MM.1S (cell line): Measurements from ENCODE around the gene CCNYL1.
"Not testable (repeated sequence)": the region's sequence is repeated elsewhere in the genome, so short reads cannot be mapped to it uniquely, and the experiment has no call there.

Experiments
- DNase-seq: peaks from one replicate; pipeline ENCODE4 v3.0.0-alpha.2; 2015
- H2AFZ ChIP-seq: fragments of 300-600 bp; sonication (generic); 2 replicates; pipeline ENCODE4 v1.6.0; 2016; ENCODE audit warnings: antibody characterized with exemption, low read length
- H3F3A ChIP-seq: fragments of 300-600 bp; sonication (generic); 2 replicates; pipeline ENCODE4 v1.6.1; 2016; ENCODE audit warnings: mild to moderate bottlenecking, antibody characterized with exemption, low read length, moderate library complexity, mixed read lengths; ENCODE audit not compliant: insufficient read depth
- H3K27ac ChIP-seq: fragments of 300-600 bp; sonication (generic); 2 replicates; pipeline ENCODE4 v1.5.1; 2016; ENCODE audit warnings: mild to moderate bottlenecking, low read length
- H3K27me3 ChIP-seq: fragments of 300-600 bp; sonication (generic); replicated peaks from 2 replicates; pipeline ENCODE4 v1.6.0; 2016; ENCODE audit warnings: low read length; ENCODE audit not compliant: insufficient read depth
- H3K36me3 ChIP-seq: fragments of 300-600 bp; sonication (generic); replicated peaks from 2 replicates; pipeline ENCODE4 v1.6.1; 2016; ENCODE audit warnings: mild to moderate bottlenecking, low read length, mixed read lengths; ENCODE audit not compliant: insufficient read depth
- H3K4me1 ChIP-seq: fragments of 300-600 bp; sonication (generic); 2 replicates; pipeline ENCODE4 v1.6.1; 2016; ENCODE audit warnings: low read length, mixed read lengths
- H3K4me2 ChIP-seq: fragments of 300-600 bp; sonication (generic); 2 replicates; pipeline ENCODE4 v1.6.0; 2016; ENCODE audit warnings: low read depth, low read length
- H3K4me3 ChIP-seq: fragments of 300-600 bp; sonication (generic); 2 replicates; pipeline ENCODE4 v1.5.1; 2016; ENCODE audit warnings: low read length, mixed read lengths
- H3K79me2 ChIP-seq: fragments of 300-600 bp; sonication (generic); 2 replicates; pipeline ENCODE4 v1.6.1; 2016; ENCODE audit warnings: mixed run types, low read length, mixed read lengths
- H3K9ac ChIP-seq: fragments of 300-600 bp; sonication (generic); 2 replicates; pipeline ENCODE4 v1.6.1; 2016; ENCODE audit warnings: low read length, mixed read lengths
- H3K9me2 ChIP-seq: fragments of 300-600 bp; sonication (generic); replicated peaks from 2 replicates; pipeline ENCODE4 v1.6.1; 2016; ENCODE audit warnings: mild to moderate bottlenecking, low read length, mixed read lengths; ENCODE audit not compliant: insufficient read depth
- H3K9me3 ChIP-seq: fragments of 300-600 bp; sonication (generic); replicated peaks from 2 replicates; pipeline ENCODE4 v1.6.1; 2016; ENCODE audit warnings: mild to moderate bottlenecking, low read length, mixed read lengths; ENCODE audit not compliant: insufficient read depth
- H4K20me1 ChIP-seq: fragments of 300-600 bp; sonication (generic); 2 replicates; pipeline ENCODE4 v1.6.1; 2016; ENCODE audit warnings: mild to moderate bottlenecking, low read length, moderate library complexity, mixed read lengths; ENCODE audit not compliant: insufficient read depth
- CTCF ChIP-seq: fragments of 300-600 bp; sonication (generic); IDR thresholded peaks from 2 replicates; pipeline ENCODE4 v1.5.1; 2016; ENCODE audit warnings: antibody characterized with exemption, low read length, mixed read lengths
- EZH2 ChIP-seq: fragments of 300-600 bp; sonication (generic); optimal IDR thresholded peaks from 2 replicates; pipeline ENCODE3; 2017; ENCODE audit warnings: low read depth, mild to moderate bottlenecking, antibody characterized with exemption, low read length, mixed read lengths
- EZH2phosphoT487 ChIP-seq: fragments of 300-600 bp; sonication (generic); IDR thresholded peaks from 2 replicates; pipeline ENCODE4 v1.6.1; 2018; ENCODE audit warnings: antibody characterized with exemption, low read length

The CCNYL1 gene

DNA sequence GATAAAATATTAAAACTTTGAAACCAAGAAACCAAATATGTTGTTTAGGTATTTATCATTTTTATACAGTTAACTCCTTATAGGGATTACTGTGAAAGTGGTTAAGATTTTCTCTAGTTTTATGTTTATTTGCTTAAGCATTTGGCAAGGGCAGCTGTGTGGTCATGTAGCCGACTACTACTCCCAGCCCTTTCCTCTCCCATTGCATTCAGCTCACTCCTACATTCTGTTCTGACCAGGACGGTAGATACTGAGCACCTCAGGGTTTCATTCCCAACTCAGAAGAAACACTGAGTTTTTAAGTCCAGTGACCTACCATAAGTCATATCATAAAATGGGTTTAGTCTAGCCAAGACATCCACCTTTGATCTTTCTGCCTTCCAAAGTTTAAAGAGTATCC is 38.4 kb downstream of the CCNYL1 start:
- no peaks in the 10 kb centered on the region for H3K9me3 ChIP-seq
- no peak overlapping the region for H3K4me2 ChIP-seq
- no peak overlapping the region for H3K27ac ChIP-seq
- no peaks in the 10 kb centered on the region for H3K9me2 ChIP-seq
- H3F3A ChIP-seq: no peaks in the 10 kb centered on the region
- no peaks in the 10 kb centered on the region for H4K20me1 ChIP-seq
- H3K4me1 ChIP-seq: no peaks in the 10 kb centered on the region
- H3K4me3 ChIP-seq: no peak overlapping the region
- no peaks in the 10 kb centered on the region for H3K36me3 ChIP-seq
- no peak overlapping the region for H2AFZ ChIP-seq
- H3K9ac ChIP-seq: no peak overlapping the region
- TF ChIP-seq CTCF: no peak
- no peak for TF ChIP-seq EZH2phosphoT487
- TF ChIP-seq EZH2: no peak
- no peak for DNase-seq
- H3K79me2 ChIP-seq: no peaks in the 10 kb centered on the region
- H3K27me3 ChIP-seq: no peaks in the 10 kb centered on the region

DNA sequence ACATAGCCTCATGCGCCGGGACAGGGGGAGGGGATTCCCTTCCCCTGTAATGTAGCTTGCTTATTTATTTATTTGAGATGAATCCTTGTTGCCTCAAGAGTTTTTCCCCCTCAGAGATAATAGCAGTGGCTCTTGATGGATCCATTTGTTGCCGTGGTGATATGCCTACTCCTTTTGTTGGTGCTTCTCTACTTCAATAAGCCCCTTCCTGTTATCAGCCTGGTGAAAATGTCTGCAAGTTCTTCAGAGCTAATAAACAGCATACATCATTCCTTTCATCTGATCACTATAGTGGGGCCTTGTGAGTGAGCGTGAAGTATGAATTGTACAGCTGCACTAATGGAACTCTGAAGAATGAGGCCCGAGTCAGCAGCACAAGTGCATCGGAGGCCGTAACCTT is 38.9 kb downstream of the CCNYL1 start:
- H3K27me3 ChIP-seq: no peaks in the 10 kb centered on the region
- H3K27ac ChIP-seq: no peak overlapping the region
- no peak overlapping the region for H3K4me2 ChIP-seq
- TF ChIP-seq CTCF (no peak), EZH2 (no peak), EZH2phosphoT487 (no peak)
- H3K4me1 ChIP-seq: no peaks in the 10 kb centered on the region
- H3K9me3 ChIP-seq: no peaks in the 10 kb centered on the region
- no peak overlapping the region for H2AFZ ChIP-seq
- no peaks in the 10 kb centered on the region for H3K79me2 ChIP-seq
- H3K9ac ChIP-seq: no peak overlapping the region
- no peaks in the 10 kb centered on the region for H3K36me3 ChIP-seq
- H3K9me2 ChIP-seq: no peaks in the 10 kb centered on the region
- H3F3A ChIP-seq: no peaks in the 10 kb centered on the region
- H4K20me1 ChIP-seq: no peaks in the 10 kb centered on the region
- H3K4me3 ChIP-seq: no peak overlapping the region
- no peak for DNase-seq

DNA sequence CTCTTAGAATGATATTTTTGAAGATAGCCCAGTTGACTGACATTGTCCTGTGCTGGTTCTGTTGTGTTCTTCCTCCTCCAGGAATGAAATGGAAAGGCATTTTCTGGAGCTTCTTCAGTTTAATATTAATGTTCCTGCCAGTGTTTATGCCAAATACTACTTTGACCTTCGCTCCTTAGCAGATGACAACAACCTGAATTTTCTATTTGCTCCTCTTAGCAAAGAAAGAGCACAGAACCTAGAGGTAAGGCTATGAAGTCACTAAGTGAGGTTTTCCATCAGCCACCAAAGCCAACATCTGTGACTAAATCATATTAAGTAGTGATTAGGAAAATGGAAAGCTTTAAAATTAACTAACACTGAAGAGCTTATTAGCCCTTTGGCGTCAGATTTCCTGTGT is 39.4 kb downstream of the CCNYL1 start:
- H3F3A ChIP-seq: no peaks in the 10 kb centered on the region
- H3K27ac ChIP-seq: no peak overlapping the region
- H4K20me1 ChIP-seq: no peaks in the 10 kb centered on the region
- no peak overlapping the region for H2AFZ ChIP-seq
- no peaks in the 10 kb centered on the region for H3K79me2 ChIP-seq
- no peak overlapping the region for H3K9ac ChIP-seq
- no peak for DNase-seq
- no peaks in the 10 kb centered on the region for H3K9me2 ChIP-seq
- no peak overlapping the region for H3K4me2 ChIP-seq
- H3K9me3 ChIP-seq: no peaks in the 10 kb centered on the region
- no peaks in the 10 kb centered on the region for H3K36me3 ChIP-seq
- H3K4me3 ChIP-seq: no peak overlapping the region
- TF ChIP-seq CTCF: no peak
- no peaks in the 10 kb centered on the region for H3K4me1 ChIP-seq
- H3K27me3 ChIP-seq: no peaks in the 10 kb centered on the region

- H3K27ac ChIP-seq, H3K9me2 ChIP-seq, H3K9ac ChIP-seq, H3K9me3 ChIP-seq, H3K4me3 ChIP-seq, H3K4me1 ChIP-seq, H3K36me3 ChIP-seq, H3K27me3 ChIP-seq, H4K20me1 ChIP-seq, H3K79me2 ChIP-seq, H2AFZ ChIP-seq, H3F3A ChIP-seq, DNase-seq, H3K4me2 ChIP-seq: not testable (repeated sequence)
Measured at GRCh38 chr2:207753688-207754087, 42.2 kb downstream of the CCNYL1 start.
